GM20431 (cell line): ENCODE measurements around the gene ARAP2.

ENCODE experiments used
- in situ Hi-C: fragments of 300-500 bp; cut with MseI, MboI; formaldehyde crosslinking; loops from one replicate; pipeline ENCODE4 v1.15.0; 2020; ENCODE audit warnings: low sequenced_read_pairs; ENCODE audit not compliant: unreplicated experiment

Gene ARAP2

DNA sequence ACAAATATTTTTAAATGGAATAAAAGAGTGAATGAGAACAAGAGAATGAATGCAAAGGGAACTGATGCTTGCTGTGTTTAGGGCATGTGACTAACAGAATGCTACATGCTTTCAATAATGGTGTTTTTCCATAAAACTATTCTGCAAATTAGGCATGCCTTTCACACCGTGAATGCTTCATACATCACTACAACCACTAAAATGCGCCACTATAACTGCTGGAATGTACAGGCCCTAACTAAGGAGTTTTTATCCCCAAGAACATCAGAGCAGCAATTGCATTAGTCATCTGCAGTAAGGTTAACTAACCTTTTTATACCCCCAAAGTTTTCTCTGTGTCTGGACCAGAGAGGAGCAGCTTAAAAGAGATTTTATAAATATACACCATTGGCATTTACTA lies 190.4 kb downstream of the ARAP2 start:
- in situ Hi-C loops: no loop called here

DNA sequence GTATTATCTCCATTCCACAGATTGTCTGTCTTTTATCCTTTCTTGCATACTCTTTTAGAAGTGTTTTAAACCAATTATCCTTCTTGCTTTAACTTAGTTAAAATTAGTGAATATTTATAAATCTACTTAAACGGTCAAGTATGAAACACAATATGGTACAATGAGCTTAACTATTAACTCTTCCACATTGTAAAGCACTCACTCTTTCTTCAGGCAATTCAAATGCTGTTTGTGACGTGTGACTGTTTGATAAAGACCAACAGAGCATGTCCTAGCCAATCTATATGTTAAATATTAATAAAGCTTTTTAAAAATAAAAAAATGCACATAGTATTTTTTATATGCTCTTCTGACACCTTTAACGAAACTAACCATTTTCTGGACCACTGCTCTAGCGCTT lies 192.7 kb downstream of the ARAP2 start:
- in situ Hi-C loops: no loop called here

DNA sequence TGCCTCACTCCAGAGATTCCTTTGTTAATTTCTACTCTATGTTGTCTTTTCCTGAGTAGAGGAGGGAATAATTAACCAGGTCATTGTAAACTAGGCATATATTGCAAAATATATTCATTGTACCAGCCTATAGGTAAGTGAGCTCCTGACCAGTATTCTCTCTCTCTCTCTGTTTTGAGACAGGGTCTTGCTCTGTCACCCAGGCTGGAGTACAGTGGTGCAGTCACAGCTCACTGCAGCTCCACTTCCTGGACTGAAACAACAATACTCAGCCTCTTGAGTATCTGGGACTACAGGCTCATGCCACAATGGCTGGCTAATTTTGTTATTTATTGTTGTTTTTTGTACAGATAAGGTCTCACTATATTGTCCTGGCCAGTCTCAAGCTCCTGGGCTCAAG lies 198.3 kb downstream of the ARAP2 start:
- in situ Hi-C loops: no loop called here

DNA sequence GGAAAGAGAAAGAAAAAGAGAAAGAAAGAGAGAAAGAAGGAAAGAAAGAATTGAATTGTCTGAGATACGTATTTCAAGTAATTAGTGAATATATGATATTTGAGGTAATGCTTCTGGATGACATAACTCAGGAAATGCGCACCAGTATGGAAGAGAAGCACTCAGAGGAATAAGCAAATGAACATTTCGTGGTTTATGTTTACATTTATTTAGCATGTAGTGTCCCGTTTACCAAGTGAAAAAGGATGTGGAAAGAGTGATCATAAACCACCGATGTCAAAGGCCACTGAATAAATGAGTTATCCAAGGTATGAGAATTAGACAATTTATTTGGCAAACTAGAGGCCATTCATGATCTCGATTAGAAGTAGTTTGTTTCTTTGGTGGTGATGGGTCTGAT lies 200.4 kb downstream of the ARAP2 start:
- in situ Hi-C loops: no loop called here

DNA sequence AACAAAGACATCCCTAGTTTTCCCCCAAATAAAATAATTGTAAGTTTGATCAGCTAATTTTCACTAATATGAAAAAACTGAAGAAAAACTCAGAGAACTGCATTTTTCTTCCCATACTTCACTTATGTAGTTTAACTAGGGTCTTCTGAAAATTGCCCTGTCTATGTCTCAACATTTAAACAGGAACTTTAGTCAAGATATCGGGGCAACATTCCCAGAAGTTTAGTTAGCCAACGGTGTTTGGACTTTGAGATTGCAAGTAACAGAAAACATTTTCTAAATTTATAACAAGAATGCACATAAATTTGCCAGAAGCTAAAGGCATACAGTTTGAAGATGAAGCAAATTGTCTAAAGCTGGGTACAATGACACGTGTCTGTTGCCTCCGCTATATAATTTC lies 201.1 kb downstream of the ARAP2 start:
- in situ Hi-C loops: no loop called here

DNA sequence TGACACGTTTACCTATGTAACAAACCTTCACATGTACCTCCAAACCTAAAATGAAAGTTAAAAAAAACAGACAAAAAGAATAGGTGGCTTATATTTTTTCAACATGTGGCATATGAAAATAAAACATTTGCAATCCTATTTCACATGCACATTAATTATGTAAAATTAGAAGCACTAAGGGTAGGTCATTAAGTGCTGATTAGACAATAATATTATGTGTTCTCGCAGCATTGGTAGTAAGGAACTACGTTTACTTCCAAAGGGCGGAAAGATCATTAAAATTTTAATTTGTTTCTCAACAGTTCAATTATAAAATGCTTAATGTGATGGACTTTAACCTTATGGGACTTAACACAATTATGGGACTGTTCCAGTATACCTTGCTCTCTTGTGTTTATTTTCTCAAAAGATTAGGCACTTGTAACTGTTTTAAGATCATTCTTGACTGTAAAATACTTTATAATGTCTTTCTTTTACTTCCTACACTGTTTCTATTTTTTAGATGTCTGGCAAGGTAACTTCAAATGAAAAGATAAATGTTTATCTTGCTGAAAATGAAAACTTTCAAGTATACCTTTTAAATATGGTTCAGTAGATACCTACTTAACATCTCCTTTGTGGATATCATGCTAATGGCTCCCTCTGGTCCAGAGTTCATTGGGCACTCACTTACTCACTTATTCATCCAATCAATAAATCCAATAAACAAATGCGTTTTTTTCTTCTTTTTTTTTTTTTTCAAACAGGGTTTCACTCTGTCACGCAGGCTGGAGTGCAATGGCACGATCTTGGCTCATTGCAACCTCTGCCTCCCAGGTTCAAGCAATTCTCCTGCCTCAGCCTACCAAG lies 202.0 kb downstream of the ARAP2 start:
- in situ Hi-C loops: no loop called here

DNA sequence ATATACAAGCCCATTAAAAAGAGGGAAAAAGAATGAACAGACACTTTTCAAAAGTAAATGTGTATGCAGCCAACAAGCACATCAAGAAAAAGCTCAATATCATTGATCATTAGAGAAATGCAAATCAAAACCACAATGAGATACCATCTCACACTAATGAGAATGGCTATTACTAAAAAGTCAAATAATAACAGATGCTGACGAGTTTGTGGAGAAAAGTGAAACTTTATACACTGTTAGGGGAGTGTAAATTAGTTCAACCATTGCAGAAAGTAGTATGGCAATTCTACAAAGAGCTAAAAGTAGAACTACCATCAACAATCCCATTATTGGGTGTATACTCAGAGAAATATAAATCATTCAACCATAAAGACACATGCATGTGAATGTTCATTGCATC lies 203.0 kb downstream of the ARAP2 start:
- in situ Hi-C loops: no loop called here

DNA sequence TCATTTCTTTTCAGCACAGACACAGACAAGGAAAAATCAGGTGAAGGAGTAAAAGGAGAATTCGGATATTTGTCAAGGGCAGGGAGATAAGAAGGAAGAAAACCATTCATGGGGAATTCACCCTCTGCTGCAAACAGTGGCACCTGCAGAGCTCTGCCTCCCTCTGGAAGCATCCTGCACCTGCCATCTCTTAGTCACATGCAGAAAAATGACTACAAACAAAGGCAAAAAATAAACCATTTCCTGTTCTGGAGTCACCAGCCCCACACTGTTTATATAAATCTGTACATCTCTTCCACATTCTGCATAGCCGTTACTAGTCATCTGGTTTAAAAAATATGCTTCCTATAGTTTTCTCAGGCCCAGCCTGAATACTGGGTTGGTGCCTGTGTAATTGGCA lies 205.3 kb downstream of the ARAP2 start:
- in situ Hi-C loops: no loop called here

DNA sequence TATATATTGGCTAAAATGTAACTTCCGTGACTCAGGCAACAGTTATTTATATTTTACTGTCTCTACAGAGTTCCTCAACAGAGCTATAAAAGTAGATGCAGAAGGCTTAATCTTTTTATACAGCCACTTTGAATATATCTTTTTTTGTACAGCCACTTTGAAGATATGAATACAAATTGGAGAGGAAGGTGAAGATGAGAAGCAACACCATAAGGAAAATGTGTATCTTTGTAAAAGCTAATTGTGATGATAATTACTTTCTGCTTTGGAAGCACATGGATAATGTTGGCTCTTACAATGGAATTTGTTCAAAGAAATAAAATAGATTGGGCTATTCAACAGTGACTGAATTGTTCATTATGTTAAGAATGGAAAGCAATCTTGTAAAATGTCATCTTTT lies 205.8 kb downstream of the ARAP2 start:
- in situ Hi-C loops: no loop called here

DNA sequence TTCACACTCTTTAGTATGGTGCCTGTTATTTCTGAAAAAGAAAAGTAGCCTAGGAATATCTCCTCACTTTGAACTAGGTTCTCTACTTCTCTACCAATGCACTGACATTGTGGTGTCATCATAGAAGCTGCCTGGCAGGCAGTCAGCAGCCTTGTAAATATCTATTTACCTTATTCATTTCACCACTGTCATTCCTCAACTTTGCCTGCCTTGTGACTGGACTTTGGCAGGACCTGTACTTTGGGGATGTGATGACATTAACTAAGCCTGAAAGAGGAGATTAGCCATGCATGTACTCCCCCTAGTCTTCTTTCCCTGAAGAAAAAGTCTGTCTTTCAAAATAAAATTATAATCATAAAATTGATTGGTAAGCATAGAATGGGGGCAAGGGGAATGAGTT lies 207.2 kb downstream of the ARAP2 start:
- in situ Hi-C loops: no loop called here

DNA sequence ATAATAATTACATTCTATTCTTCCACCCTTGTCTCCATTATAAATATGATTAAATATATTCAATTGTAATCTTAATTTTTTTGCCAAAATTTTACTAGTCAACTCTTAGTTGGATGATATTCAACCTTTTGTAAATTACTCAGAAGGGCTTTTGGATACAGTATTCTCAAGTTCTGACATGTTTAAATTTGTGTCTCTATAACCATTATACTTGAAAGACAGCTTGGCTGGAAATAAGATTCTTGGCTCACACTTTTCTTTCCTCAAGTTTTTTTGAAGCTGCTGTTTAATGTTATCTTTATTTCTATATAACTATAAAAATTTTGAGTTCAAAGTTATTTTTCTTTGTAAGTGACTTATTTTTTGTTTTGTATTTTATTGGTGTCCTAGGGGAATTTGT lies 214.4 kb downstream of the ARAP2 start:
- in situ Hi-C loops: no loop called here

DNA sequence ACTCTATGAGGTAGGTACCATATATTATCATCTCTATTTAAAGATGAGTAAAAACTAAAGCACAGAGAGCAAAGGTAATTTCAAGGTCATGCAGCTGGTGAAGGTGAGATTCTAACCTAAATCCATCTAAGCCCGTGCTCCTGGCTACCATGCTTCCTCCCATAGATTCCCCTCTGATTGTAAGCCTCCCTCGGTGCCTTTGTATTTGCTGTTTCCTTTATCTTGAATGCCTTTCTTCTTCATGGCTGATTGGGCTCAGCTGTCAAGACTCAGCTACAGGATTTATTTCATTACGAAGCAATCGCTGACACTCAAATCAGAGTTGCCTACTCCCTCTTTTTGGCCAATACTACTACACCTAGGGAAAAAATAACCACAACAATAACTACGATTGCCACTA lies 217.1 kb downstream of the ARAP2 start:
- in situ Hi-C loops: no loop called here

DNA sequence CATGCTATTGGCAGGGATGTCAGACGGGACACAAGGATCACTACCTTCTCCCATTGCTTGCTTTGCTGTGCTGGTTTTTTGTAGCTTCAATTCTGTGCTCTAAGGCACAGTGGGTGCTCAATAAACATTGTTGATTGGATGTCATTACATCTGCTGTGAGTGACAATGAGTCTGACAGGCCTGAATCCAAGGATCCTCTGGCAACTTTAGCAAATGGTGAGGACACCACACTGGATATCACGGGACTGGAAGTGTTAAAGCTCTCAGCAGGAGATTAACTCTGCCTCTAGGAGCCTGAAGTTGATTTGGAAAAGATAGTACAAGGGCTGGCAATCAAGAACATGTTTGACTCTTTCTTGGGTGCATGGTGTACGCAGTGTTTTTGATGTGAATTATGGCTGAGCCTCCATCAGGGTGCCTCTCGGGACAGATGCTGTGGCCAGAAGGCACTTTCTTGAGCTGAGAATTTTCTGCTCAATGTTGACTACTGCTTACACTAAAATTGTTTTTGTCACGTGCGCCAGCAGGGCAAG lies 217.9 kb downstream of the ARAP2 start:
- in situ Hi-C loops: no loop called here

DNA sequence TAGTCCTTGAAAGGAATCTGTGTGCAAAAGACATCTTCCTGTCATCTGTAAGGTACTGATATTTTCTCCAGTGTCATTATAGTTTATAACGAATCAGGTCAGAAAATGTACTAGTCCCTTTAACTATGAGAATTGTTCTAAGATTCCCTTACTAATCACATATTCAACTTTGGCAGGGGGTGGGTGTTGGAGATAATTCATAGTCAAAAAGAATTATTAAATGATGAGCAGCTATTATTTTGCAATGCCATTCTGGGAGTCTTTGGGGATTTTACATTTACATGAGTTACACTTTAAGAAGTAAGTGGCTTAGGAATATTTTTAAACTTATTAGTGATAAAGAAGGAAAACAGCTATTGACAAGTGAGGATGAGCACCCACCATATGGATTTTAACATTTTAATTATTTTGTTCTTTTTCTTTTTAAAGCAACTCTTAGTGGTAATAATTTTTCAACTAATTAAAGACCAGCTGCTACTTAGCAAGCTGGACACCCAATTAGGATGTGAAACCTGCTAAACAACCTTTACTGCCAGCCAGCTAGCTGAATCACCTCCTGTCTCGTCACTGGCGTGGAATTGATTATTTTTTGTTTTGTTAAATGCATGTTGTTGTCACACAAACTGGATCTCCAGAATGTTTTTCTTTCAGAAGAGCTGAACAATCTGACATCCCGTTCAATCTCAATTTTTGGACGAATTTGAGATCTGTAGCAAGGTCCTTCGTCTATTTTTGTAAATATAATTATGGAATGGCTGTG lies 219.2 kb downstream of the ARAP2 start:
- in situ Hi-C loops: no loop called here

DNA sequence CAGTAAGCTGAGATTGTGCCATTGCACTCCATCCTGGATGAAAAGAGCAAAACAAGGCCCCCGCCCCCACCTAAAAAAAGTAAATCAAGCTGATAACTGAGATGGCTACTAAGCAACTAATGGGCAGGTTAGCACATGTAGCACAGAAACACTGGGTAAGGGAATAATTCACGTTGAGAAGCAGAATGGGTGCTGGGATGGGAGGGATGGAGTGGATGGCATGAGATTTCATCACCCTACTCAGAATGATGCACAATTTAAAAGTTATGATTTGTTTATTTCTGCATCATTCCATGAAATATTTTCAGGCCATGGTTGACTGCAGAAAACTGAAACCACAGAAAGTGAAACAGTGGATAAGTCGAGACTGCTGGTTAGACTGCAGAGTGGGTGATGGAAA lies 224.0 kb downstream of the ARAP2 start:
- in situ Hi-C loops: no loop called here
